IMR-90 (cell line): ENCODE results near the gene ZFPL1. TPM values are rescaled to one million over a fixed set of nuclear protein-coding genes. Genes with fewer than 3 reads are reported as not detected.

ENCODE experiments used
- ATAC-seq: fragments of 200-7000 bp; cut with Tn5 transposase; 2 replicates; pipeline ENCODE4 v1.9.1; 2020; ENCODE audit warnings: low read depth, mild to moderate bottlenecking, moderate library complexity
- BruUV-seq: library from RNA; stranded (reverse); fragments of 400-500 nt; replicated peaks from 2 replicates; lab custom pipeline; 2021; lab: Mats Ljungman, UMichigan
- CTCF ChIA-PET: fragments of 300-600 bp; formaldehyde crosslinking; extraction: SDS; loops from one replicate; lab custom pipeline; 2021; ENCODE audit warnings: antibody characterized with exemption; lab: Yijun Ruan, JAX
- POLR2A ChIA-PET: fragments of 300-600 bp; sonication (Branson Sonifier 250); formaldehyde crosslinking; loops from one replicate; lab custom pipeline; 2022; ENCODE audit warnings: antibody characterized with exemption; ENCODE audit not compliant: unreplicated experiment; lab: Charles Lee
- DNase-seq: peaks from one replicate; pipeline ENCODE4 v3.0.0; 2013
- H2AFZ ChIP-seq: replicated peaks from 2 replicates; pipeline ENCODE3; 2013; ENCODE audit warnings: low read length, mild to moderate bottlenecking; ENCODE audit not compliant: poor library complexity
- H2AK5ac ChIP-seq: 2 replicates; pipeline ENCODE4 v1.6.1; 2013; ENCODE audit warnings: low read depth, low read length, inconsistent platforms
- H2AK9ac ChIP-seq: replicated peaks from 2 replicates; pipeline ENCODE3; 2013; ENCODE audit warnings: mild to moderate bottlenecking, low read depth, low read length, moderate library complexity; ENCODE audit not compliant: poor library complexity
- H2BK120ac ChIP-seq: 2 replicates; pipeline ENCODE4 v1.6.1; 2013; ENCODE audit warnings: low read depth, low read length, inconsistent platforms
- H2BK15ac ChIP-seq: 3 replicates; pipeline ENCODE4 v1.6.1; 2013; ENCODE audit warnings: low read depth, low read length, inconsistent platforms
- H2BK20ac ChIP-seq: 2 replicates; pipeline ENCODE4 v1.6.1; 2013; ENCODE audit warnings: low read depth, mild to moderate bottlenecking, inconsistent platforms, low read length, moderate library complexity
- H2BK5ac ChIP-seq: 2 replicates; pipeline ENCODE4 v1.6.1; 2013; ENCODE audit warnings: mild to moderate bottlenecking, low read depth, low read length, inconsistent platforms; ENCODE audit not compliant: poor library complexity, severe bottlenecking
- H3K14ac ChIP-seq: replicated peaks from 2 replicates; pipeline ENCODE4 v1.6.1; 2013; ENCODE audit warnings: low read depth, low read length, inconsistent platforms
- H3K18ac ChIP-seq: 2 replicates; pipeline ENCODE4 v1.6.1; 2013; ENCODE audit warnings: low read depth, low read length, control low read depth
- H3K23ac ChIP-seq: 2 replicates; pipeline ENCODE4 v1.6.1; 2013; ENCODE audit warnings: low read depth, low read length, inconsistent platforms
- H3K27ac ChIP-seq: 2 replicates; pipeline ENCODE4 v1.5.1; 2013; ENCODE audit warnings: mild to moderate bottlenecking, control low read depth, low read length; ENCODE audit not compliant: insufficient read depth
- H3K27me3 ChIP-seq: 2 replicates; pipeline ENCODE4 v1.6.1; 2013; ENCODE audit warnings: low read length; ENCODE audit not compliant: control insufficient read depth, insufficient read depth
- H3K36me3 ChIP-seq: 2 replicates; pipeline ENCODE4 v1.6.1; 2013; ENCODE audit warnings: low read length, mixed read lengths; ENCODE audit not compliant: control insufficient read depth, insufficient read depth
- H3K4ac ChIP-seq: 2 replicates; pipeline ENCODE4 v1.6.1; 2013; ENCODE audit warnings: low read depth, low read length, inconsistent platforms
- H3K4me1 ChIP-seq: 2 replicates; pipeline ENCODE4 v1.6.1; 2013; ENCODE audit warnings: low read length, mixed read lengths; ENCODE audit not compliant: control insufficient read depth, insufficient read depth
- H3K4me2 ChIP-seq: 2 replicates; pipeline ENCODE4 v1.6.1; 2013; ENCODE audit warnings: low read depth, mild to moderate bottlenecking, control low read depth, low read length, moderate library complexity
- H3K4me3 ChIP-seq: 2 replicates; pipeline ENCODE4 v1.5.1; 2013; ENCODE audit warnings: low read depth, mild to moderate bottlenecking, control low read depth, low read length, moderate library complexity; ENCODE audit not compliant: insufficient read depth
- H3K56ac ChIP-seq: 2 replicates; pipeline ENCODE4 v1.6.1; 2013; ENCODE audit warnings: low read length, inconsistent platforms; ENCODE audit not compliant: insufficient read depth; ENCODE audit errors: extremely low read depth
- H3K79me1 ChIP-seq, 2 experiments: 2 replicates each; pipeline ENCODE4 v1.6.1; 2013; ENCODE audit warnings: low read length in 2 of 2, inconsistent platforms in 1 of 2, low read depth in 1 of 2
- H3K9ac ChIP-seq: 2 replicates; pipeline ENCODE4 v1.6.1; 2013; ENCODE audit warnings: low read depth, low read length, control low read depth
- H3K9me1 ChIP-seq: 2 replicates; pipeline ENCODE4 v1.6.1; 2013; ENCODE audit warnings: low read length, inconsistent platforms; ENCODE audit not compliant: insufficient read depth
- H3K9me3 ChIP-seq: 2 replicates; pipeline ENCODE4 v1.6.1; 2013; ENCODE audit warnings: low read length; ENCODE audit not compliant: control insufficient read depth, insufficient read depth
- H4K20me1 ChIP-seq: 2 replicates; pipeline ENCODE4 v1.6.1; 2013; ENCODE audit warnings: low read length, inconsistent platforms; ENCODE audit not compliant: insufficient read depth
- H4K5ac ChIP-seq: 2 replicates; pipeline ENCODE4 v1.6.1; 2013; ENCODE audit warnings: mild to moderate bottlenecking, low read depth, low read length, control low read depth
- H4K8ac ChIP-seq, 2 experiments: 2 replicates each; pipeline ENCODE4 v1.6.1; 2013; ENCODE audit warnings: low read depth in 2 of 2, low read length in 2 of 2, control low read depth in 1 of 2, inconsistent platforms in 1 of 2
- H4K91ac ChIP-seq: 2 replicates; pipeline ENCODE4 v1.6.1; 2013; ENCODE audit warnings: low read depth, low read length, inconsistent platforms; ENCODE audit not compliant: insufficient read depth
- CEBPB ChIP-seq: IDR thresholded peaks from 2 replicates; pipeline ENCODE4 v1.6.1; 2012; ENCODE audit warnings: low read depth, low read length, improper control_type of control experiment
- CTCF ChIP-seq: conservative IDR thresholded peaks from 2 replicates; pipeline ENCODE4 v1.5.1; 2012; ENCODE audit warnings: mild to moderate bottlenecking, low read depth, low read length, improper control_type of control experiment
- FOS ChIP-seq: fragments of 150-350 bp; IDR thresholded peaks from 2 replicates; pipeline ENCODE4 v1.6.1; 2016; ENCODE audit warnings: low read depth, low read length
- MAFK ChIP-seq: IDR thresholded peaks from 2 replicates; pipeline ENCODE4 v1.6.1; 2012; ENCODE audit warnings: low read depth, low read length, improper control_type of control experiment
- MAZ ChIP-seq: IDR thresholded peaks from 2 replicates; pipeline ENCODE4 v1.6.1; 2012; ENCODE audit warnings: low read depth, mild to moderate bottlenecking, low read length, improper control_type of control experiment, moderate library complexity, borderline replicate concordance
- MXI1 ChIP-seq: IDR thresholded peaks from 2 replicates; pipeline ENCODE4 v1.6.1; 2012; ENCODE audit warnings: low read depth, mild to moderate bottlenecking, low read length, moderate library complexity, borderline replicate concordance
- NFE2L2 ChIP-seq: fragments of 150-350 bp; IDR thresholded peaks from 2 replicates; pipeline ENCODE4 v1.6.1; 2016; ENCODE audit warnings: low read depth, mild to moderate bottlenecking, low read length
- POLR2A ChIP-seq: IDR thresholded peaks from 2 replicates; pipeline ENCODE4 v1.6.1; 2012; ENCODE audit warnings: mild to moderate bottlenecking, low read depth, low read length
- RAD21 ChIP-seq: IDR thresholded peaks from 2 replicates; pipeline ENCODE4 v1.6.1; 2012; ENCODE audit warnings: low read length, improper control_type of control experiment
- RCOR1 ChIP-seq: IDR thresholded peaks from 2 replicates; pipeline ENCODE4 v1.6.1; 2012; ENCODE audit warnings: mild to moderate bottlenecking, low read length, improper control_type of control experiment; ENCODE audit not compliant: insufficient replicate concordance
- RFX5 ChIP-seq: IDR thresholded peaks from 2 replicates; pipeline ENCODE4 v1.8.0; 2012; ENCODE audit warnings: low read depth, mild to moderate bottlenecking, low read length, moderate library complexity
- SMC3 ChIP-seq: fragments of 150-350 bp; IDR thresholded peaks from 2 replicates; pipeline ENCODE4 v1.6.1; 2016; ENCODE audit warnings: low read depth, mild to moderate bottlenecking, antibody characterized with exemption, low read length, moderate library complexity
- USF2 ChIP-seq: fragments of 150-350 bp; IDR thresholded peaks from 2 replicates; pipeline ENCODE4 v1.6.1; 2017; ENCODE audit warnings: mild to moderate bottlenecking, antibody characterized with exemption, low read length, low read depth
- WGBS, 2 experiments: methylation state at CpG; one replicate each; pipeline versions ENCODE4 v1.1.5 to v1.1.7; 2013; ENCODE audit warnings: missing lambda C conversion rate in 2 of 2; ENCODE audit not compliant: insufficient read length in 1 of 2; ENCODE audit errors: extremely low coverage in 2 of 2; 5-methylcytosine and 5-hydroxymethylcytosine counted together
- dilution Hi-C: fragments of 300-500 bp; cut with HindIII; formaldehyde crosslinking; loops from one replicate; pipeline ENCODE4 v1.14.3; 2018; ENCODE audit warnings: low sequenced_read_pairs; ENCODE audit not compliant: unreplicated experiment
- in situ Hi-C: fragments of 300-500 bp; cut with MboI; formaldehyde crosslinking; loops from 3 replicates; pipeline ENCODE4 v1.14.3; 2019; ENCODE audit warnings: low sequenced_read_pairs, inconsistent platforms, mixed read lengths
- intact Hi-C: fragments of 100-400 bp; cut with micrococcal nuclease; formaldehyde crosslinking; loops from 2 replicates; pipeline ENCODE4 v1.10.0; 2022
- polyA plus RNA-seq, 3 experiments: library from polyadenylated mRNA; depleted of rRNA; stranded (reverse); fragments of >200 nt; gene quantifications; 2 replicates each; pipeline ENCODE4 v1.2.3, GENCODE V29; 2012; ENCODE audit warnings: low replicate concordance in 1 of 3
- total RNA-seq: library from RNA; depleted of rRNA; stranded (reverse); fragments of >200 nt; gene quantifications from 2 replicates; pipeline ENCODE4 v1.2.3, GENCODE V29; 2012

The ZFPL1 gene
- total and polyA plus RNA-seq, 2 of the 4 experiments (the other 2 are of a cell fraction) = 24.0 to 67.5 TPM

- TF ChIP-seq CEBPB (no peak), NFE2L2 (no peak), MAZ (no peak), RFX5 (no peak), FOS (no peak), SMC3 (no peak)
These were observed 46.8 kb downstream of the ZFPL1 start (continued) for GRCh38 chr11:65130631-65131416.

GRCh38 chr11:65131417-65131776 is 47.4 kb downstream of the ZFPL1 start:
- dilution Hi-C loops = no loop called here
- WGBS, 2 experiments = no CpG with 5 or more reads among the region's 3 CpGs
- Histone ChIP-seq H2AFZ (no peak overlapping the region), H3K56ac (no peak overlapping the region), H2AK5ac (no peak overlapping the region), H3K9me3 (no peaks in the 10 kb centered on the region), H2BK5ac (no peak overlapping the region), H3K4ac (no peak overlapping the region), H3K4me1 (peaks cover 6% of the 10 kb centered on the region; the same call in 1 of the 2 replicates), H2BK15ac (no peak overlapping the region), H3K4me3 (no peak overlapping the region), H4K8ac (no peak overlapping the region), H3K18ac (no peak overlapping the region), H3K23ac (no peak overlapping the region), H3K4me2 (no peak overlapping the region), H4K5ac (no peak overlapping the region), H3K9me1 (peaks cover 17% of the 10 kb centered on the region), H3K27me3 (no peaks in the 10 kb centered on the region), H4K91ac (no peak overlapping the region), H3K14ac (no peak overlapping the region), H2AK9ac (no peak overlapping the region), H4K20me1 (peaks cover 37% of the 10 kb centered on the region), H3K79me1 (peaks cover 24 to 55% of the 10 kb centered on the region in 2 experiments), H3K36me3 (peaks cover 61% of the 10 kb centered on the region), H2BK20ac (no peak overlapping the region), H2BK120ac (no peak overlapping the region), H3K27ac (no peak overlapping the region), H3K9ac (no peak overlapping the region)
- intact Hi-C loops = no loop called here
- ATAC-seq (no peak), DNase-seq (no peak)
- ChIA-PET POLR2A (interaction anchor here (1.0 kb wide), 1 partner anchor 10 kb away, joined by 3 read pairs; the partner anchor contains the start of genes FAU and MRPL49), CTCF (no interaction called here)
- BruUV-seq = no TSS peak
- in situ Hi-C loops = no loop called here
- no peak for TF ChIP-seq MAFK
- no peak for TF ChIP-seq FOS
- TF ChIP-seq USF2 = no peak
- TF ChIP-seq MAZ = no peak
- no peak for TF ChIP-seq CTCF
- TF ChIP-seq RAD21 = no peak
- TF ChIP-seq POLR2A = no peak
- no peak for TF ChIP-seq RFX5
- no peak for TF ChIP-seq RCOR1
- TF ChIP-seq MXI1 = no peak
- TF ChIP-seq NFE2L2 = no peak
